ENCODE data around the gene VWA5A. TPM values are rescaled to one million over a fixed set of nuclear protein-coding genes. Genes with fewer than 3 reads are reported as not detected.

VWA5A gene
- total RNA-seq, 4 donors from 2014 or later, result 10.9 to 31.0 (median 15.0) TPM

DNA sequence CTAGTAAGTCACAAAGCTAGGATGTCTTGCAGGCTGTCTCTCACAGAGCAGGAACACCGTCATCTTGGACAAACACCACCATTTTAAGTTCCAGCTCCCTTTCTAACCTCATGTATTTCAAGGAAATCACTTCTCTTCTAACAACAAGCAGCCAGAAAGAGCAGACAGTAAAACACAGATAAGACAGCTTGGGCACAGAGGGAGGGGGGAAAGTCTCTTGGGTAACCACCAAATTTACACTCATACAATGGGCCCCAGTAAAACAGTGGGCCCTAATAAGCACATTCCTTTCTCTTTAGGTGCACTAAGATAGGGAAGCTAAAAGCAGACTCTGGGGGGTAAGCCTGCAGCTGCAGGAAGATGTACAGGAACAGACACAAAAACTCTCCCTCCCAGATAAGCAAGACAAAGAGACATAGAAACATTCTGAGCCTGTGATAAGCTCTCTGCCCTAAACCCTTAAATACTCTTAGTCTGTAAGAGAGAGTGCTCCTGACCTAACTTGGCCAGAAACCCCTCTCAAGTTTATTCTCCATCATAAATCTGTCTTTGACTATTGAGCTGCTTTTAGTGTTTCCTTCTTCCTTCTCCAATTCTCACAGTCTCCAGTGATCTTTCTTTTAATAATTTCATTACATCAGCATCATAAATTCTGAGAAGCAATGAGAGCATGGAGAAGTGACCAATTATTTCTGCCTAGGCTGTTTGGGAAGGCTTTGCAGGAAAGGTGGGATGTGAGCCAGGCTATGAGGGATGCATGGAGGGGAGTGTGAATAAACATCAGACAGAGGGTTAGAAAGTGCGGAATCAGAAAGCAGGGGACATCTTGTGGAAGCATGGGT is 75.3 kb downstream of the VWA5A start:
- Histone ChIP-seq H3K9me3 (no peaks in the 10 kb centered on the region), H3K4me1 (no peaks in the 10 kb centered on the region), H3K4me3 (no peak overlapping the region), H3K27ac (no peak overlapping the region), H3K27me3 (no peaks in the 10 kb centered on the region), H3K36me3 (no peaks in the 10 kb centered on the region)
- TF ChIP-seq POLR2A (IDR thresholded peaks at IDR 0.05), result no peak
- DNase-seq, result no peak
- intact Hi-C loops (cut with DNase I; ENCODE audit: low total_unique reads), result no loop called here

DNA sequence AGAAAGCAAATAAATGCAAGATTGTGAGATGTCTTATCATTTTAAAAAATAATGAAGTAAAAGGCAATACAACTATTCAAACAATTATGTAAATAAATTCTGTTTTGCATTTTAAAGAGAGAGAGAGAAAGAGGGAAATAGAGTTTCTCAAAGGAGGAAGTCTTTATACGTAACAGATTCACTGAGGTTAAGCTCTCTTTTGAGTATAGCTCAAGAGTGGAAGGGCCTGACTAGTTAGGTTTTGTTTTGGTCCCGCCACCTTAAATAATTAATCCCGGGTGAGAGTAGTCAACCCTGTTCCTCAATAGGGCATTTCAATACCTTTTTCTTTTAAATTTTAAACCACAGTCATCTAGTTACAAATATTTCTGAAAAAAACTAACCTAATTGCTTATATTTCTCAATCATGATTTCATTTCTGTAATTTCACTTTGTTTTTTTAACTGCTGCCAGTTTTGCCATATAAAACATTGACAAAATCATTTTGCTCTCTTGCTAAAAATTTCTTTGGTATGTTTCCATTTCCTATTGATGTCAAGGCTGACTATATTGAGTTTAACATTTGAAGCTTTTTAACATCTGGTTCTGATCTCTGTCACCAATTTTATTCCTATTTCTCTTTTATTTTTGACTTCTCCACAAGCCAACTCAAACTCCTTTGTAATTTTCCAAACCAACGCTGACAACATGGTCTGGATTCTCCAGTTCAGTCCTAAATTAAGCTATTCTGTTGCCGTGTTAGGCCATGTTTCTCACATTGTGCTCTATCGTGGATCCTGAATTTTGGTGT is 78.2 kb downstream of the VWA5A start:
- intact Hi-C loops (cut with DNase I; ENCODE audit: low total_unique reads), result no loop called here

DNA sequence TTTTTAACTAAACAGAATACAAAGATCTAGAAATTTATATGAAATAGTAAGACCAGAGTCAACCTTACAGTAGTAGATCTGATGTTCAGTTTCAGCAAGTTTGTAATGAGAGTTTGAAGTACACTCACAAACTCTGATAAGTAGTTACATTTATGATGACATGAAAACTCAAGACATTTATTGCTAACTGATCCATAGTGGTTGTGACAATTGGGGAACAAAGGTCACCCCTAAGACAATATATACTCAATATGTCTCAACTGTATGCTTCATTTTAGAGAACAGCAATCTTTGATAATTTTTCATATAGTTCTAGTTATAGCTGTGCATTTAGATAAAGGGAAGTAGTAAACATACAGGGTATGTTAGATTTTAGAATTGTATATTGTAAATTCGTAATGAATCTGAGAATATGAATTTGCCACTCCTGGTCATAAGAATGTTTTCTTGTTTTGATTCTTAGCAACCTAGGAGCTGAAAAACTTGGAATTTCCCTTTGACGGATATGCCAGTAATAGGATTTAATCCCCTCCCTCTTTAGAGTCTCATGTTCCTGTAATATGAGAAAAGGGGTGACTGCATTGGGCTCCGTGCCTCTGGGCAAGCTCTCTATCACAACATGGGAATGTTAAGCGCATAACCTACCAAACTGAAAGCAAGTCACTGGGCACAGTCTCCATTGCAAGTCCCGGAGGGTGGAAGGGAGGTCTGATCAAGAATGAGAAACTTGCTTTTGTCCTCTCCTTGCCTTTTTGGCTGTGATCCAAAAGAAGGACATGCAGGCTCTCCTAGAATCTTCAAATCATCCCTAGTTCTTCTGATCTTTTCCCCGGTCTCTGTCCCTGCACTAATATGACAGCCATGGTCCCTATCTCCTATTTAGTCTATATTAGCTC is 79.3 kb downstream of the VWA5A start:
- Histone ChIP-seq H3K27ac (no peak overlapping the region), H3K9me3 (no peaks in the 10 kb centered on the region), H3K36me3 (no peaks in the 10 kb centered on the region), H3K4me1 (no peaks in the 10 kb centered on the region), H3K27me3 (no peaks in the 10 kb centered on the region), H3K4me3 (no peak overlapping the region)
- intact Hi-C loops (cut with DNase I; ENCODE audit: low total_unique reads), result no loop called here
- DNase-seq, result no peak
- TF ChIP-seq, protein P1, sequence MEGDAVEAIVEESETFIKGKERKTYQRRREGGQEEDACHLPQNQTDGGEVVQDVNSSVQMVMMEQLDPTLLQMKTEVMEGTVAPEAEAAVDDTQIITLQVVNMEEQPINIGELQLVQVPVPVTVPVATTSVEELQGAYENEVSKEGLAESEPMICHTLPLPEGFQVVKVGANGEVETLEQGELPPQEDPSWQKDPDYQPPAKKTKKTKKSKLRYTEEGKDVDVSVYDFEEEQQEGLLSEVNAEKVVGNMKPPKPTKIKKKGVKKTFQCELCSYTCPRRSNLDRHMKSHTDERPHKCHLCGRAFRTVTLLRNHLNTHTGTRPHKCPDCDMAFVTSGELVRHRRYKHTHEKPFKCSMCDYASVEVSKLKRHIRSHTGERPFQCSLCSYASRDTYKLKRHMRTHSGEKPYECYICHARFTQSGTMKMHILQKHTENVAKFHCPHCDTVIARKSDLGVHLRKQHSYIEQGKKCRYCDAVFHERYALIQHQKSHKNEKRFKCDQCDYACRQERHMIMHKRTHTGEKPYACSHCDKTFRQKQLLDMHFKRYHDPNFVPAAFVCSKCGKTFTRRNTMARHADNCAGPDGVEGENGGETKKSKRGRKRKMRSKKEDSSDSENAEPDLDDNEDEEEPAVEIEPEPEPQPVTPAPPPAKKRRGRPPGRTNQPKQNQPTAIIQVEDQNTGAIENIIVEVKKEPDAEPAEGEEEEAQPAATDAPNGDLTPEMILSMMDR (IDR thresholded peaks at IDR 0.05), result no peak
- no peak for TF ChIP-seq POLR2A (IDR thresholded peaks at IDR 0.05)

More for the DNA sequence above, 78.2 kb downstream of the VWA5A start:
- H3K4me1 ChIP-seq, result no peaks in the 10 kb centered on the region
- TF ChIP-seq, protein P1 (IDR thresholded peaks at IDR 0.05), result no peak
- no peak for TF ChIP-seq POLR2A (IDR thresholded peaks at IDR 0.05)
- no peaks in the 10 kb centered on the region for H3K9me3 ChIP-seq
- no peaks in the 10 kb centered on the region for H3K36me3 ChIP-seq
- DNase-seq, result no peak
- H3K27ac ChIP-seq, result no peak overlapping the region
- no peaks in the 10 kb centered on the region for H3K27me3 ChIP-seq
- H3K4me3 ChIP-seq, result no peak overlapping the region

DNA sequence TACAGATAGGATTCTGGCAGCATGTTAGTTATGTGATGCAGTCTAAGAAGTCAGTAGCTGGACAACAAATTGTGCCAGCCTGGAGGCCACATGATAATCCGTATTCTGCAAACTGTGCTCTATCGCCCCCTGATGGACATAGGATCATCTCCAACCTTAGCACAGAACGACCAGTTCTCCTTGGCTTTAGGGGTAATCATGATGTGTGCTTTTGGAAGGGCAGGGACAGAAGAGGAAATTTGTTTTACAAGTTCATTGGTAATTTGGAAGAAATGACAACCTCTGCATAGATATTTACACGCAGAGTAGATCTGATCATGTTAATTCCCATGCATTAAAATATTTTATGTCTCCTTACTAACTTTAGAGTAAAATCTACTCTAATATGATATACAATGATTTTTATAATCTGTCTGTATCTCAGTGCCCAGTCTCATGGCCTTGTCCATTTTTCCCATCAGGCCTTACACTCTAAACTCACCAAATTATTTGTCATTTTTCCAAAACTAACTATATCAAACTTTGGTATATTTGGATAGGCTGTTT is 80.0 kb downstream of the VWA5A start:
- H3K4me1 ChIP-seq, result no peaks in the 10 kb centered on the region
- H3K27ac ChIP-seq, result no peak overlapping the region
- no peaks in the 10 kb centered on the region for H3K9me3 ChIP-seq
- intact Hi-C loops (cut with DNase I; ENCODE audit: low total_unique reads), result no loop called here
- no peaks in the 10 kb centered on the region for H3K27me3 ChIP-seq
- no peak for DNase-seq
- H3K36me3 ChIP-seq, result no peaks in the 10 kb centered on the region
- H3K4me3 ChIP-seq, result no peak overlapping the region
- TF ChIP-seq, protein P1 (IDR thresholded peaks at IDR 0.05), result peak in 2 of 4 experiments; percentile 15 to 20
- TF ChIP-seq POLR2A (IDR thresholded peaks at IDR 0.05), result no peak

Other genes with a start within 250 kb of the VWA5A start
- gene TMEM225, start 229.8 kb upstream of the VWA5A start, total RNA-seq, result not detected
- gene OR8D4, start 213.3 kb upstream of the VWA5A start, total RNA-seq, result under 1 TPM in 1 of 4 donors, not detected in 3; 0.07 TPM
- gene OR4D5, start 175.8 kb upstream of the VWA5A start, total RNA-seq, result not detected
- not detected for gene OR6T1, start 171.6 kb upstream of the VWA5A start, total RNA-seq
- gene OR10S1, start 137.7 kb upstream of the VWA5A start, total RNA-seq, result not detected
- not detected for gene OR10G6, start 120.3 kb upstream of the VWA5A start, total RNA-seq
- gene OR10G4, start 102.5 kb upstream of the VWA5A start, total RNA-seq, result under 1 TPM in 1 of 4 donors, not detected in 3; 0.28 TPM
- gene OR10G9, start 92.4 kb upstream of the VWA5A start, total RNA-seq, result under 1 TPM in 1 of 4 donors, not detected in 3; 0.83 TPM
- gene OR10G8, start 88.7 kb upstream of the VWA5A start, total RNA-seq, result not detected
- gene OR10G7, start 74.1 kb upstream of the VWA5A start, total RNA-seq, result not detected
- not detected for gene OR10D3, start 67.9 kb downstream of the VWA5A start, total RNA-seq
- gene OR8G1, start 125.6 kb downstream of the VWA5A start, total RNA-seq, result not detected
- gene OR8G5, start 140.9 kb downstream of the VWA5A start, total RNA-seq, result not detected
- gene OR8D1, start 198.5 kb downstream of the VWA5A start, total RNA-seq, result not detected
- gene OR8D2, start 204.7 kb downstream of the VWA5A start, total RNA-seq, result not detected

Measured in uterus (tissue), 4 donors.